Right kidney (tissue), 1 donor: Measurements from ENCODE around the gene KIF11.

Source experiments
- DNase-seq: peaks from one replicate; pipeline ENCODE4 v3.0.0-alpha.2; 2016

KIF11 gene

GRCh38 chr10:92678206-92678605 is 85.3 kb downstream of the KIF11 start:
- no peak for DNase-seq

- no peak for DNase-seq
Measured at GRCh38 chr10:92681306-92681834, 88.4 kb downstream of the KIF11 start.

GRCh38 chr10:92688573-92688926 is 95.6 kb downstream of the KIF11 start:
- DNase-seq: no peak

- peak; percentile 76 for DNase-seq
Measured at GRCh38 chr10:92688927-92689662, 96.2 kb downstream of the KIF11 start.

- peak; percentile 39 for DNase-seq
Measured at GRCh38 chr10:92689663-92690210, 96.8 kb downstream of the KIF11 start, which contains the start of gene HHEX. TSS of gene HHEX (plus strand) at chr10:92689955. CDS start at chr10:92689987, 32 bp downstream.

- DNase-seq: peak; percentile 79
Measured at GRCh38 chr10:92690211-92690914, 97.4 kb downstream of the KIF11 start.

GRCh38 chr10:92690915-92691590 is 98.1 kb downstream of the KIF11 start:
- DNase-seq: peak; percentile 73

- DNase-seq: peak; percentile 71
Measured at GRCh38 chr10:92691591-92692079, 98.7 kb downstream of the KIF11 start.

- DNase-seq: peak; percentile 71
Measured at GRCh38 chr10:92692080-92692671, 99.2 kb downstream of the KIF11 start.

GRCh38 chr10:92692697-92693533 is 100.0 kb downstream of the KIF11 start:
- peak; percentile 21 for DNase-seq

GRCh38 chr10:92693534-92693893 is 100.6 kb downstream of the KIF11 start:
- DNase-seq: no peak

- peak; percentile 48 for DNase-seq
Measured at GRCh38 chr10:92695679-92696605, 103.0 kb downstream of the KIF11 start.

- DNase-seq: no peak
Measured at GRCh38 chr10:92696606-92697383, 103.9 kb downstream of the KIF11 start.

- DNase-seq: no peak
Measured at GRCh38 chr10:92697663-92698511, 105.0 kb downstream of the KIF11 start.

GRCh38 chr10:92699193-92699517 is 106.2 kb downstream of the KIF11 start:
- no peak for DNase-seq

GRCh38 chr10:92699518-92700381 is 106.8 kb downstream of the KIF11 start:
- peak; percentile 61 for DNase-seq

GRCh38 chr10:92702301-92702916 is 109.5 kb downstream of the KIF11 start:
- no peak for DNase-seq
